Endothelial cell of umbilical vein (primary cell): Measurements from ENCODE around the gene ACVR2B. TPM values are rescaled to one million over a fixed set of nuclear protein-coding genes. Genes with fewer than 3 reads are reported as not detected.

Experiments
- BruUV-seq: library from RNA; stranded (reverse); fragments of 400-500 nt; replicated peaks from 2 replicates; lab custom pipeline; 2021; lab: Mats Ljungman, UMichigan
- CTCF ChIA-PET: fragments of 300-600, 350-600 bp; sonication (Branson Sonifier 250); formaldehyde crosslinking; loops from one replicate; lab custom pipeline; 2021; ENCODE audit warnings: antibody characterized with exemption, inconsistent platforms; lab: Charles Lee
- POLR2A ChIA-PET: fragments of 300-600, 350-600 bp; sonication (Branson Sonifier 250); formaldehyde crosslinking; loops from one replicate; lab custom pipeline; 2021; ENCODE audit warnings: antibody characterized with exemption, inconsistent platforms; lab: Charles Lee
- DNase-seq: peaks from one replicate; pipeline ENCODE4 v3.0.0-alpha.2; 2011; ENCODE audit warnings: low read depth, low spot score
- FAIRE-seq: peaks from 2 replicates; lab custom pipeline; 2011; peaks lifted over from hg19 to GRCh38; lab: Jason Lieb, UNC
- H2AFZ ChIP-seq: 2 replicates; pipeline ENCODE4 v1.6.0; 2012; ENCODE audit warnings: low read depth, low read length, control low read depth, inconsistent platforms
- H3K27ac ChIP-seq: 2 replicates; pipeline ENCODE4 v1.5.1; 2011; ENCODE audit warnings: low read depth, mild to moderate bottlenecking, control low read depth, low read length, moderate library complexity; ENCODE audit not compliant: insufficient read depth
- H3K27me3 ChIP-seq, 2 experiments: 2 replicates each; pipeline versions ENCODE4 v1.6.0 to v1.6.1; 2011; ENCODE audit warnings: low read length in 2 of 2, mixed read lengths in 1 of 2; ENCODE audit not compliant: control insufficient read depth in 2 of 2, insufficient read depth in 2 of 2
- H3K36me3 ChIP-seq, 2 experiments: 2 replicates in 1 of 2; 3 replicates in 1 of 2; pipeline ENCODE4 v1.5.1; 2011; ENCODE audit warnings: low read length in 2 of 2, mild to moderate bottlenecking in 1 of 2, moderate library complexity in 1 of 2; ENCODE audit not compliant: control insufficient read depth in 2 of 2, insufficient read depth in 2 of 2; ENCODE audit errors: extremely low read depth in 1 of 2
- H3K4me1 ChIP-seq: 3 replicates; pipeline ENCODE4 v1.5.1; 2011; ENCODE audit warnings: mild to moderate bottlenecking, low read length; ENCODE audit not compliant: control insufficient read depth, insufficient read depth; ENCODE audit errors: extremely low read depth
- H3K4me2 ChIP-seq: 2 replicates; pipeline ENCODE4 v1.6.1; 2011; ENCODE audit warnings: low read length, control low read depth, mixed read lengths; ENCODE audit not compliant: insufficient read depth
- H3K4me3 ChIP-seq, 3 experiments: fragments of 200-600 bp in 1 of 3; sonication (generic), shearing (Covaris generic) in 1 of 3; replicated peaks in 1 of 3; 2 replicates each; pipeline ENCODE4 v1.5.1; 2011 to 2016; ENCODE audit warnings: control low read depth in 3 of 3, low read length in 3 of 3, mild to moderate bottlenecking in 2 of 3, inconsistent platforms in 1 of 3, low read depth in 1 of 3, moderate library complexity in 1 of 3; ENCODE audit not compliant: insufficient read depth in 1 of 3
- H3K79me2 ChIP-seq: 2 replicates; pipeline ENCODE4 v1.6.0; 2012; ENCODE audit warnings: low read length, inconsistent platforms; ENCODE audit not compliant: control insufficient read depth, insufficient read depth
- H3K9ac ChIP-seq: replicated peaks from 2 replicates; pipeline ENCODE3; 2011; ENCODE audit warnings: low read length, control low read depth; ENCODE audit not compliant: insufficient read depth; ENCODE audit errors: extremely low read depth
- H3K9me1 ChIP-seq: replicated peaks from 3 replicates; pipeline ENCODE4 v1.6.0; 2011; ENCODE audit warnings: mild to moderate bottlenecking, low read length; ENCODE audit not compliant: control insufficient read depth, insufficient read depth; ENCODE audit errors: extremely low read depth
- H3K9me3 ChIP-seq: replicated peaks from 2 replicates; pipeline ENCODE4 v1.5.1; 2012; ENCODE audit warnings: low read length, inconsistent platforms; ENCODE audit not compliant: control insufficient read depth, insufficient read depth
- H4K20me1 ChIP-seq: replicated peaks from 2 replicates; pipeline ENCODE3; 2011; ENCODE audit warnings: mild to moderate bottlenecking, low read length; ENCODE audit not compliant: control insufficient read depth, insufficient read depth; ENCODE audit errors: extremely low read depth
- CTCF ChIP-seq, 2 donors: IDR thresholded peaks; 1 replicate in 1 of 2; 2 replicates in 1 of 2; pipeline ENCODE4 v1.5.1; 2011; ENCODE audit warnings: low read length in 2 of 2, mild to moderate bottlenecking in 2 of 2, moderate library complexity in 2 of 2, control low read depth in 1 of 2, inconsistent platforms in 1 of 2, low read depth in 1 of 2; ENCODE audit not compliant: insufficient read depth in 1 of 2; ENCODE audit errors: extremely low read depth in 1 of 2
- EZH2 ChIP-seq: IDR thresholded peaks from 2 replicates; pipeline ENCODE4 v1.6.1; 2012; ENCODE audit warnings: borderline replicate concordance, low read depth, mild to moderate bottlenecking, moderate library complexity, low read length, inconsistent platforms; ENCODE audit not compliant: severe bottlenecking
- FOS ChIP-seq: IDR thresholded peaks from 2 replicates; pipeline ENCODE4 v1.6.1; 2011; ENCODE audit warnings: mild to moderate bottlenecking, low read length, moderate library complexity, borderline replicate concordance; ENCODE audit not compliant: insufficient read depth
- GATA2 ChIP-seq: IDR thresholded peaks from 2 replicates; pipeline ENCODE4 v1.7.0; 2011; ENCODE audit warnings: low read depth, mild to moderate bottlenecking, moderate library complexity, mixed read lengths, low read length; ENCODE audit not compliant: insufficient read length, insufficient read depth
- JUN ChIP-seq: IDR thresholded peaks from 2 replicates; pipeline ENCODE4 v1.6.1; 2011; ENCODE audit warnings: borderline replicate concordance, low read depth; ENCODE audit not compliant: insufficient read length, insufficient read depth
- MAX ChIP-seq: IDR thresholded peaks from 2 replicates; pipeline ENCODE4 v1.6.1; 2011; ENCODE audit not compliant: insufficient read depth, insufficient read length
- MYC ChIP-seq: IDR thresholded peaks from one replicate; pipeline ENCODE4 v1.6.1; 2011; ENCODE audit warnings: mild to moderate bottlenecking, low read depth, low read length
- POLR2A ChIP-seq: IDR thresholded peaks from 2 replicates; pipeline ENCODE4 v1.6.1; 2012; ENCODE audit warnings: low read depth, mild to moderate bottlenecking, control low read depth, low read length
- POLR2AphosphoS5 ChIP-seq: IDR thresholded peaks from 2 replicates; pipeline ENCODE4 v1.6.1; 2012; ENCODE audit warnings: low read depth, mild to moderate bottlenecking, control low read depth, low read length, moderate library complexity; ENCODE audit not compliant: insufficient read depth
- dilution Hi-C: fragments of 300-500 bp; cut with MboI; formaldehyde crosslinking; loops from one replicate; pipeline ENCODE4 v1.15.0; 2019; ENCODE audit warnings: low sequenced_read_pairs; ENCODE audit not compliant: extremely low pct_ligation_motif_present
- intact Hi-C: fragments of 100-400 bp; cut with micrococcal nuclease; formaldehyde crosslinking; loops from one replicate; pipeline ENCODE4 v1.10.0; 2022
- polyA plus RNA-seq, 4 experiments: library from polyadenylated mRNA; depleted of rRNA in 3 of 4; stranded (reverse) in 3 of 4; unstranded in 1 of 4; fragments of >200 nt; gene quantifications; 2 replicates each; pipeline versions ENCODE4 v1.2.1 to v1.2.3, GENCODE V29; 2011 to 2012; ENCODE audit warnings: missing spikeins in 1 of 4
- total RNA-seq: library from RNA; stranded (reverse); gene quantifications from 2 replicates; pipeline ENCODE4 v1.2.3, GENCODE V29; 2021

The ACVR2B gene
- total and polyA plus RNA-seq, 2 donors (not counting 3 experiments of a cell fraction or from before 2014, with no cell fraction given): 2.0 to 4.9 TPM

GRCh38 chr3:38477057-38477820, 23.5 kb downstream of the ACVR2B start:
- no TSS peak for BruUV-seq
- FAIRE-seq (no peak), DNase-seq (no peak)
- Histone ChIP-seq H3K27ac (no peak overlapping the region), H3K9me3 (no peaks in the 10 kb centered on the region), H3K9me1 (no peaks in the 10 kb centered on the region), H3K4me2 (no peak overlapping the region), H3K36me3 (peaks cover 0 to 9% of the 10 kb centered on the region in 2 experiments), H3K4me3 (no peak overlapping the region), H3K79me2 (no peaks in the 10 kb centered on the region), H3K27me3 (no peaks in the 10 kb centered on the region), H2AFZ (no peak overlapping the region), H4K20me1 (no peaks in the 10 kb centered on the region), H3K9ac (no peak overlapping the region), H3K4me1 (no peaks in the 10 kb centered on the region)
- intact Hi-C loops (loop anchor here (5.0 kb wide), 1 partner anchor 340 kb away; the partner anchor contains the start of genes ACAA1 and MYD88), dilution Hi-C loops (no loop called here)
- ChIA-PET CTCF (interaction anchor here (0.9 kb wide), 1 partner anchor 133 kb away, joined by 3 read pairs; no protein-coding TSS in a partner anchor), POLR2A (no interaction called here)
- TF ChIP-seq GATA2 (no peak), MAX (no peak), EZH2 (no peak)

GRCh38 chr3:38477839-38478450, 24.3 kb downstream of the ACVR2B start:
- TF ChIP-seq POLR2AphosphoS5 (no peak), CTCF (IDR thresholded peaks at IDR 0.05; ENCODE audit: extremely low read depth in 1 of 2, insufficient read depth in 1 of 2, low read depth in 1 of 2, low read length in 2 of 2) (no peak), EZH2 (no peak), FOS (no peak), MYC (no peak), POLR2A (no peak), MAX (no peak), JUN (no peak), GATA2 (no peak)
- Histone ChIP-seq H3K27me3 (no peaks in the 10 kb centered on the region), H3K27ac (no peak overlapping the region), H2AFZ (no peak overlapping the region), H4K20me1 (no peaks in the 10 kb centered on the region), H3K79me2 (no peaks in the 10 kb centered on the region), H3K4me2 (no peak overlapping the region), H3K4me3 (no peak overlapping the region), H3K9me1 (no peaks in the 10 kb centered on the region), H3K9me3 (no peaks in the 10 kb centered on the region), H3K4me1 (no peaks in the 10 kb centered on the region), H3K36me3 (peaks cover 0 to 15% of the 10 kb centered on the region in 2 experiments), H3K9ac (no peak overlapping the region)
- FAIRE-seq: no peak
- no peak for DNase-seq
- ChIA-PET CTCF (interaction anchor here (0.9 to 4.2 kb wide), 3 partner anchors 18 to 134 kb away, joined by 3 to 91 read pairs (median 6); partner anchors contain the start of genes EXOG and XYLB), POLR2A (no interaction called here)
- intact Hi-C loops (loop anchor here (5.0 kb wide), 1 partner anchor 341 kb away; the partner anchor contains the start of genes ACAA1 and MYD88), dilution Hi-C loops (no loop called here)
- no TSS peak for BruUV-seq
